GM12874 (cell line): ENCODE measurements around the gene ZNF500.

Experiments
- TF ChIP-seq, protein P1 (sequence below): IDR thresholded peaks from 2 replicates; pipeline ENCODE4 v1.5.1; 2011; ENCODE audit warnings: low read depth, mild to moderate bottlenecking, control low read depth, low read length, moderate library complexity; ENCODE audit not compliant: insufficient read depth

The ZNF500 gene

GRCh38 chr16:4776141-4776705, 9.3 kb upstream of the ZNF500 start:
- TF ChIP-seq, protein P1, sequence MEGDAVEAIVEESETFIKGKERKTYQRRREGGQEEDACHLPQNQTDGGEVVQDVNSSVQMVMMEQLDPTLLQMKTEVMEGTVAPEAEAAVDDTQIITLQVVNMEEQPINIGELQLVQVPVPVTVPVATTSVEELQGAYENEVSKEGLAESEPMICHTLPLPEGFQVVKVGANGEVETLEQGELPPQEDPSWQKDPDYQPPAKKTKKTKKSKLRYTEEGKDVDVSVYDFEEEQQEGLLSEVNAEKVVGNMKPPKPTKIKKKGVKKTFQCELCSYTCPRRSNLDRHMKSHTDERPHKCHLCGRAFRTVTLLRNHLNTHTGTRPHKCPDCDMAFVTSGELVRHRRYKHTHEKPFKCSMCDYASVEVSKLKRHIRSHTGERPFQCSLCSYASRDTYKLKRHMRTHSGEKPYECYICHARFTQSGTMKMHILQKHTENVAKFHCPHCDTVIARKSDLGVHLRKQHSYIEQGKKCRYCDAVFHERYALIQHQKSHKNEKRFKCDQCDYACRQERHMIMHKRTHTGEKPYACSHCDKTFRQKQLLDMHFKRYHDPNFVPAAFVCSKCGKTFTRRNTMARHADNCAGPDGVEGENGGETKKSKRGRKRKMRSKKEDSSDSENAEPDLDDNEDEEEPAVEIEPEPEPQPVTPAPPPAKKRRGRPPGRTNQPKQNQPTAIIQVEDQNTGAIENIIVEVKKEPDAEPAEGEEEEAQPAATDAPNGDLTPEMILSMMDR = no peak

GRCh38 chr16:4775005-4775404, 8.0 kb upstream of the ZNF500 start:
- TF ChIP-seq, protein P1 = no peak

DNA sequence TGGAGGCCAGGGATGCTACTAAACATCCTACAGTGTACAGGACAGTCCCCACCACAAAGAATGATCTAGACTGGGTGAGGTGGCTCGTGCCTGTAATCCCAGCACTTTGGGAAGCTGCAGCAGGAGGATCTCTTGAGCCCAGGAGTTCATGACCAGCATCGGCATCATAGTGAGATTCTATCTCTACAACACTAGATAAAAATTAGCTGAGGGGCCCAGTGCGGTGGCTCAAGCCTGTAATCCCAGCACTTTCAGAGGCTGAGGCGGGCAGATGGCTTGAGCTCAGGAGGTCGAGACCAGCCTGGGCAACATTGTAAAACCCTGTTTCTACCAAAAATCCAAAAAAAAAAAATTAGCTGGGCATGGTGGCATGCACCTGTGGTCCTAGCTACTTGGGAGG, 5.4 kb upstream of the ZNF500 start:
- TF ChIP-seq, protein P1 = no peak

DNA sequence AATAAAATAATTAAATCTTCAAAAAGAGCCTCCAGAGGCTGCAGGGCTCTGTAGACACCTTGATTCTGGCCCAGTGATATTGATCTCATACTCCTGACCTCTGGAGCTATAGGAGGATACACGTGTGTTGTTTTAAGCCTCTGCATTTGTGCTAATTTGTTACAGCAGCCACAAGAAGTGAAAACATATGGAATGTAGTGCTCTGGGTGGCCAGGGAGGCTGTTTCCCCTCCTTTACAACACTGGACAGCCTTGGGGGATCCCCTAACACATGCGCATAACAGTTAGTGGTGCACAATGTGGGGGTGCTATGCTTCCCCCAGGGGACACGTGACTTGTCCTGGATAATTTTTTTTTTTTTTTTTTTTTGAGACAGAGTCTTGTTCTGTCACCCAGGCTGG, 4.7 kb upstream of the ZNF500 start:
- TF ChIP-seq, protein P1 = no peak

- TF ChIP-seq, protein P1 = no peak
Measured at GRCh38 chr16:4769306-4769638, 2.3 kb upstream of the ZNF500 start.

- TF ChIP-seq, protein P1 = no peak
Measured at GRCh38 chr16:4768549-4769305, 1.8 kb upstream of the ZNF500 start.

DNA sequence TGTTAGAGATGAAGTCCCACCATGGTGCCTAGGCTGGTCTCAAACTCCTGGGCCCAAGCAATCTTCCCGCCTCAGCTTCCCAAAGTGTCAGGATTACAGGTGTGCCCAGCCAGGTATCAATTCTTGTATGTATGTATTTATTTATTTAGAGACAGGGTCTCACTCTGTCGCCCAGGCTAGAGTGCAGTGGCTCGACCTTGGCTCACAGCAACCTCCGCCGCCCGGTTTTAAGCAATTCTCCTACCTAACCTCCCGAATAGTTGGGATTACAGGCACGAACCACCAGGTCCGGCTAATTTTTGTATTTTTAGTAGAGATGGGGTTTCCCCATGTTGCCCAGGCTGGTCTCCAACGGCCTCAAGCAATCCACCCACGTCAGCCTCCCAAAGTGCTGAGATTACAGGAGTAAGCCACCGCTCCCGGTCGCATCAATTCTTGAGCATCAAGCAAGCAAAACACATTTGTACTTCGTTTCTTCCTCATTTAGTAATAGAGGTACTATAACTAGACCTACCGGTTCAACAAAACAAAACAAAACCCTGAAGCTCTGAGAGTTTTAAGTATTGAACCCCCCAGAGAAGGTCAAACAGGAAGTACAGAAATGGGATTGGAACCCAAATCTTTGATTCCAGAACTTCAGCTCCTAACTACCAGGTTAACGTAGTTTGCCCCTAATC, 1.0 kb upstream of the ZNF500 start:
- TF ChIP-seq, protein P1 = no peak
